ENCODE results near the gene METTL13.
"Not testable (repeated sequence)": the region's sequence is repeated elsewhere in the genome, so short reads cannot be mapped to it uniquely, and the experiment has no call there.

Gene METTL13

DNA sequence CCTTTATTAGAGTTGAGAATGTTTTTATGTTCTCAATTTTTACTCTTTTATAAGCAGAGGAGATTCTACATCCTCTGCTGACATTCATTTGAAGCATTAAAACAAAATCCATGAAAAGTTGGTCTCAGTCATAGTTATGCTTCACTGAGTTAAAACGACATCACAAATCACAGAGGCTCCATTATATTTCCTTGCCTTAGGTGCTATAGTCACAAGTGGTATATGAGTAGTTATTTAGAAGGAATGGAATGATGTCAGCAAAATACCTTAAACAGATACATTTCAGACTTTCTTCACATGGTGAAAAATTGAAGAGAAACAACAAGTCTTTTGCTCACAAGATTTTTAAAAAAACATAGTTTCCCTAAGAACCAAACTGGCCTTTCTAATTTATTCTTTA, 11.7 kb upstream of the METTL13 start:
- no peak for DNase-seq

DNA sequence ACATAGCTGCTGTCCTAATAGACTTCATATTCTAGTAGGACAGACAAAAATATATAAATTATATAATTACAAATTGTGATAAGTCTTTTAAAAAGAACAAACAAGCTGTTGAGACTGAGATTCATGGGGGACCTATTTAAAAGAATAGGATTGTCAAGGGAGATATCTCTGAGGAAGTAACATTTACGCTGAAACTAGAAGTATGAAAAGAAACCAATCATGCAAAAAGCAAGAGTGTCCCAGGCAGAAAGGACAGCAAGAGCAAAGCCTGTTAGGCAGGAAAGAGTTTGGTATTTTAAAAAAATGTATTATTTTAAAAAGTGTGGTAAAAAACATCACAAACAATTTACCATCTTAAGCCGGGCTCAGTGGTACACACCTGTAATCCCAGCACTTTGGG, 9.1 kb upstream of the METTL13 start:
- no peak for DNase-seq

DNA sequence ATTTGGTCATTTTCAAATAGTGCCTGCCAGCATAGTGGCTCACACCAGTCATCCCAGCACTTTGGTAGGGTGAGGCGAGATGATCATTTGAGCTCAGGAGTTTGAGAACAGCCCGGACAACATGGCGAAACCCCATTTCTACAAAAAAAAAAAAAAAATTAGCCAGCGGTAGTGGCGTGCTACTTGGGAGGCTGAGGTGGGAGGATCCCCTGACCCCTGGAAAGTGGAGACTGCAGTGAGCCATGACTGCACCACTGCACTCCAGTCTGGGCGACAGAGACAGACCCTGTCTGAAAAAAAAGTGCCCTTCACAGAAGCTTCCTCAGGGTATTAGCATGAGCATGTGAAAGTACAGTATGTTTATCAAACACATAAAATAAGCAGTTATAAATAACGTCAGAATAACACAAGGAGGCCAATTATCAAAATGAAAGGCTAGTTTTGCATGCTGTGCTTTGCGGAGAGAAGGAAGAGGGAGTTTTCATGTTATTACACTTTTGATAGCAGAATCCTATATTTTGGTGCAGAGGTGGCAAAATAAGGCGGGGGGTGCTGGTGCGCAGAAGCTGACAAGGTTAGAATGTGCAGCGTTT, 781 bp upstream of the METTL13 start:
- DNase-seq = no peak

DNA sequence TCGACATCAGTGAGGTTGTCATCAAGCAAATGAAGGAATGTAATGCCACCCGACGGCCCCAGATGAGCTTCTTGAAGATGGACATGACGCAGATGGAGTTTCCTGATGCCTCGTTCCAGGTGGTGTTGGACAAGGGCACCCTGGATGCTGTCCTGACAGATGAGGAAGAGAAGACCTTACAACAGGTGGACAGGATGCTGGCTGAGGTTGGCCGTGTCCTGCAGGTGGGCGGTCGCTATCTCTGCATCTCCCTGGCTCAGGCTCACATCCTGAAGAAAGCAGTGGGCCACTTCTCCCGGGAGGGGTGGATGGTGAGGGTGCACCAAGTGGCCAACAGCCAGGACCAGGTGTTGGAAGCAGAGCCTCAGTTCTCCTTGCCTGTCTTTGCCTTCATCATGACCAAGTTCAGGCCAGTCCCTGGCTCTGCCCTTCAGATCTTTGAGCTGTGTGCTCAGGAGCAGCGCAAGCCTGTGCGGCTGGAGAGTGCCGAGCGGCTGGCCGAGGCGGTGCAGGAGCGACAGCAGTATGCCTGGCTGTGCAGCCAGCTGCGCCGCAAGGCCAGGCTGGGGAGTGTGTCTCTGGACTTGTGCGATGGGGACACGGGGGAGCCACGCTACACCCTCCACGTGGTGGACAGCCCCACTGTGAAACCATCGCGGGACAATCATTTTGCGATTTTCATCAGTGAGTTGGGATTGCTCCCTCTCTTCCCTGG, 2.5 kb downstream of the METTL13 start:
- DNase-seq = no peak

DNA sequence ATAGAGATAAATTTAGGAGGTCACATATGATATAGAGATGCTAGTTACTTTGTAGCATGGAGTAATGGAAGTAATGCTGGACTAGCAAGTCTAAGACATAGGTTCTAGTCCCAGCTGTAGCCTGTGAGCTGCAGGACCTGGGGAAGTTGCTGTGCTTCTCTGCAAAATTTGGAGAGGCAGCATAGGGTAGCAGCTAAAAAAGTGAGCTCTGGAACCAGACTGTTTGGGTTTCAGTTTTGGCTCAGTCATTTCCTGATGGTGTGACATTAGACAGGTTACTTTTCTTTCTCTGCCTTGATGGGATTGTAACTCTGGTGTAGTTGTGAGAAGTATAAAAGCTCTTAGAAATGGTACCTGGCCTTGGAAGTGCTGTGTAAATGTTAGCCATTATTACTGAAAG, 3.3 kb downstream of the METTL13 start:
- no peak for DNase-seq

DNA sequence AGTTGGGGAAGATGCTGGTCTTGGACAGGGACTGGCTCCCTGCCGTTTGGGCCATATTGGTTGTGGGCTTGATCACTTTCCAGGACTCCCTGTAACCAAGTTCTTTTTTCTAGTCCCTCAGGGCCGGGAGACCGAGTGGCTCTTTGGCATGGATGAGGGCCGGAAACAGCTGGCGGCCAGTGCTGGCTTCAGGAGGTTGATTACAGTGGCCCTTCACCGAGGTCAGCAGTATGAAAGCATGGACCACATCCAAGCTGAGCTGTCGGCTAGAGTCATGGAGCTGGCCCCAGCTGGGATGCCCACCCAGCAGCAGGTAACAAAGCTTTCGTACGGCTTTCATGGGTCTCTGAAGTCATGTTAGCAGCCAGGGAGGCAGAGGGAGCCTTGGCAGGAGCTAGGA, 4.3 kb downstream of the METTL13 start:
- no peak for DNase-seq

DNA sequence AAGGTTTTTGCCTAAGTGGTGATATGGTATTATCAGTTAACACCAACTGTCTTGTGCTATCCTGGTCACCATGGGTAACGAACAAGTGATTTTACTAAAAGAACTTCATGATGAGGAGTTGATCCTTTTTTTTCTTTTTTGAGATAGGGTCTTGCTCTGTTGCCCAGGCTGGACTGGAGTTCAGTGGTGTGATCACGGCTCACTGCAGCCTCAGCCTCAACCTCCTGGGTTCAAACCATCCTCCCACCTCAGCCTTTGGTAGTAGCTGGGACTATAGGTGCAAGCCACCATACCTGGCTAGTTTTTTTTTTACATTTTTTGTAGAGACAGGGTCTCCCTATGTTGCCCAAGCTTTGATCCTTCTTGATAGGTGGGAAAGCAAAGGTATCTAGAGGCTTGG, 5.1 kb downstream of the METTL13 start:
- DNase-seq = no peak

DNA sequence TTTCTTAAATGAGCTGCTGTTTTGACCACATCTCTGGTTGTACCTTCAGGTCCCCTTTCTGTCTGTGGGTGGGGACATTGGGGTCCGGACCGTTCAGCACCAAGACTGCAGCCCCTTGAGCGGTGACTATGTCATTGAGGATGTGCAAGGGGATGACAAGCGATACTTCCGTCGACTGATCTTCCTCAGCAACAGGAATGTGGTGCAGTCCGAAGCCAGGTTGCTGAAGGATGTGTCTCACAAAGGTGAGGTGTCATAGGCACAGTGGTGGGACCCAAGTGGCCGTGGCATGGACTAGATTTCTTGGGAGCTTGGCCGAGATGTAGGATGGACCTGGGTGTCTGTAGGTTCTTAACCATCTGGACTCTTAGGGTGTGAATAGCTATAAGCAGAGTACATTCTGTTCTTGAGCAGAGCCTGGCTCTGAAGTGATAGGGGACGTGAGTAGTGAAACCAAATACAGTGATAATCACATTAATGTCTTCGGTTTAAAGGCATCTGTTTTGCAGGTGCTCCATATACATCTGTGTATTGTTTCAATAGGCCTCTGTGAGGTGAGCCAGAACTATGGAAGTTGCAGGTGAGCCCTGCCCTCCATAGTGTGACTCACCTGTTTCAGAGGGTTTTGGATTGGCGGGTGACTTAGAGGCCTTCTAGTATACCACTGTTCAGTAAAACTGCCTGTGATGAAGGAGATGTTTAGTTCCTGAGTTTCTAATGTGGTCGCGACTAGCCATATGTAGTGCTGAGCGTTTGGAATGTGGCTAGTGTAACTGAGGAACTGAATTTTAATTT, 6.4 kb downstream of the METTL13 start:
- DNase-seq = no peak

DNA sequence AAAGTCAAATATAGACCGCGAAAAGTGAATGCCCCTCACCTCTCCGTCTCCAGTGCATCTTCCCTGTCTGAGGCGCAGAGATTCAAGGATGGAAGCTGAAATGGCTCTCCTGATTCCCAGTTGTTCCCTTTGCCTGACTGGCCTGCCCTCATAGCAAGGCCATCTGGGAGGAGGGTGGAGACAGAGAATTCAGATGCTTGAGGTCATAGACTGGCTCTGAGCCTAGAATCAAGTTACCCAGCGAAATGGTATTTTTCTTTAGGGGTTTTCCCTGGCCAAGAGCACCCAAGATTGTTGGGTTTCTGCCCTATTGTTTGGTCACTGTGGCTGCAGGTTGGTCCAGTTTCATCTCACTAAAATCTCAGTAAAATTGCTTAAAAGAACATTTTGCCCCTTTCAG, 7.2 kb downstream of the METTL13 start:
- no peak for DNase-seq

DNA sequence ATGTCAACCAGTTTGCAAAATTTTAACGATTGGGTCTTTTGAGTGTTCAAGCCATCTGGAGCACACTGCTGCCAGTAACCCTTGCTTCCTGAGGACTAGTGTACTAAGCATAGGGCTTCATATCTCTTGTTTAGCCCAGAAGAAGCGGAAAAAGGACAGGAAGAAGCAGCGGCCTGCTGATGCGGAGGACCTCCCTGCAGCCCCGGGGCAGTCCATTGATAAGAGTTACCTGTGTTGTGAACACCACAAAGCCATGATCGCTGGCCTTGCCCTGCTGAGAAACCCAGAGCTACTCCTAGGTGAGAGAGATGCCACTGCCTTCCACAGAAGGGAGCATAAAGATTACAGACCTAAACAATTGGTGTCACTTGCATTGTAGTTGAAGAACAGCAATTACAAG, 8.9 kb downstream of the METTL13 start:
- no peak for DNase-seq

DNA sequence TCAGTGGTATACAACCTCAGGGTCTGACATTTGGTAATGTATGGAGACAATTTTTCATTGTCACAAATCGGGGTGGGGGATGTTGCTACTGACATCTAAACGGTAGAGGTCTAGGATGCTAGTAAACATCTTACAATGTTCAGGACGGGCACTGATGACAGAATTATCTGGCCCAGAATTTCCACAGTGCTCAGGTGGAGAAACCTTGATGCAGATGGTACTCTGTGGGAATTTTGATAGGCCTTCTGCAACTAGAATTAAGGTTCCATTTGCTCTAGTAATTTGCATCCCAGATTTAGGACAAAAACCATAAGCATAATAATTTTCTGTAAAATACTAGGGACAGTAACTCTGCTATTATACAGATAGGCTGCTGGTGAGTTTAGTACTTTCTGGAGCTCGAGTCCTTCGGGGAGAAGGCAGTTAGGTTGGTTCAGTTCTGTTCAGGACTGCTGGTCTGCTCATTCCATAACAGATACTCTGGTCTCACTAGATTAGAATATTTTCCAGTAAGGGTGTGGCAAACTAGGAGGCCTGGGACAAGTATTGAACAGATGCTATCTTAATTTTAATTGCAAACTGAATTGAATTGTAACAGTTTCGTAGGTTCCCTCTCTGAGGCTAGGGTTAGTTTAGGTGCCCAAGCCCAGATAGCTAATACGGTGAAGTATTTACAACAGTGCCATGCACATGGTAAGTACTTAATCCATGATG, 11.4 kb downstream of the METTL13 start:
- DNase-seq = no peak

DNA sequence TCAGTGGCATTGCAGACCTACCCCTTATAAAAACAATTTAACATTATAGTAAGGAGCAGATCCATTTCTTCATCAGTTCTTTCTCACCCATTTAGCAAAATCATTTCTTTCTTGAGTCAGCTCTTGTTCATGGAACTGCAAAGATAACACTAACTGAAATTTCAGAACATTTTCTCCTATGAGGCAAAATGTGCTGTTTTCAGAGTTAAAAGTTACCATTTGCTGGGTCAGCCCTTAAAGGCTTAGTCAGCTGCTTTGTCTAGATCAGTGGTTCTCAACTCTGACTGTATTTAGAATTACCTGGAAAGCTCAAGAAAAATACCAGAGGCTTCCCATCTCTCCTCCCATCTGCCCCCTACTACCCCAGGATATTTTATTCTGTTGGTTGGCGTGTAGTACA, 12.2 kb downstream of the METTL13 start:
- DNase-seq = no peak

DNA sequence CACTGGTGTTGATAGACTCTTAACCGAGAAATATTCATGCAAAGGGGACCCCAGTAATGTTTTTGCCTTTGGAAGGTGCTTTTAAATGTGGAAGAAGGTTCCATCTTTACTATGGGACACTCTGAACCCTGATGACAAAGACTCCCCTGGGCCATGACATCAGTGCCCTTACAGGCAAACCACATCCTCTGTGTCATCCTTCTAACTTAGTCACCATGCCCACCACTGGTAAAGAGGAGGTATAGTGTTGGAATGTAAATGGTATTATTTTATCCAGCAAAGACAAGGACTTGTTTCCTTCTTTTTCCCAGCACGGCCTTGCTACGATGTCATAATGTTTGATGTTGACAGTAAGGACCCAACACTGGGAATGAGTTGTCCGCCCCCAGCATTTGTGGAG, 12.6 kb downstream of the METTL13 start:
- no peak for DNase-seq

DNA sequence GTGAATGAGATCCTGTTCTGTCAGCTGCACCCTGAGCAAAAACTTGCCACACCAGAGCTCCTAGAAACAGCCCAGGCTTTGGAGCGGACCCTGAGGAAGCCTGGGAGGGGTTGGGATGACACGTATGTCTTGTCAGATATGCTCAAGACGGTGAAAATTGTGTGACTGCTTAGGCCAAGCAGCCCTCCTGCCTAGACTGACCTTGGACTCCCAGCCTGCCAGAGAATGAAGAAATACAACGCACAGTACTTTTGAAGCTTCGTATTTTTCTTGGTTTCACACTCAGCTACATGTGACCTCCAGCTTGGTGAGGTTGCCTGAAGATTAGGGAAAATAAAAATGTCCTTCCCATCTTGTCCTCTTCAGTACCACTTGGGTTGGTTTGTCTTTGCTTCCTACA, 15.1 kb downstream of the METTL13 start:
- DNase-seq = no peak

DNA sequence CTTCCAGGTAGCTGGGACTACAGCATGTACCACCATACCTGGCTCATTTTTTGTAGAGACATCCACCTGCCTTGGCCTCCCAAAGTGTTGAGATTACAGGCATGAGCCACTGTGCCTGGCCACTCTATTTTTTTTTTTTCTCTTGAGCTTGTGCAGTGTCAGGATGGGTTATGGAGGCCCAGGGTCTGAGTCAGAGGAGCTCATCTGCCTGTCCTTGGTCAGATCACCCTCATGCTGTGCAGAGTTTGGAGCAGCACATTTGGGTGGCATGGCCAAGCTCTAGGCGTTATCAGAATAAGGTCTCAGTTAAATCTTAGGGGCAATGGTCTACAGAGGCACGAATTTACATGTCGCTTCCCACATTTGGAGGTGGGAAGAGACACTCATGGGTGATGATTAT, 16.9 kb downstream of the METTL13 start:
- DNase-seq = no peak

DNA sequence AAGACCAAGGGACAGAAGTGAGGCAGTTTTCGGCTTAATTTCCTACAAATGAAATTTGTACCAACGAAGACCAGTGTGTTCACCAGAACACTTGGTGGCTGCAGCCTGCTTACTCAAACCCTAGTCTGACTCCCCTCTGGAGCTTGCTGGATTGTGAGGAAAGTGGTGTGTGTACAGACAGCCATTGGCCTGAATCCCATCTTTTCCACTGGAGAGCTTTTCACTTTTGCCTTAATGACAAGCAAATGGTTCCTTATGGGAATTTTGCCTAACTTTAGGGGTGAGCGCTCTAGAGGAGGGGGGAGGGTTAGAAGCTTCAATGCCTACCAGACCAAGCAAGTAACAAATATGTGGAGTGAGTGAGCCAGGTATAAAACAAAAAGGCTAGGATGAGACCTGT, 17.3 kb downstream of the METTL13 start:
- no peak for DNase-seq

DNA sequence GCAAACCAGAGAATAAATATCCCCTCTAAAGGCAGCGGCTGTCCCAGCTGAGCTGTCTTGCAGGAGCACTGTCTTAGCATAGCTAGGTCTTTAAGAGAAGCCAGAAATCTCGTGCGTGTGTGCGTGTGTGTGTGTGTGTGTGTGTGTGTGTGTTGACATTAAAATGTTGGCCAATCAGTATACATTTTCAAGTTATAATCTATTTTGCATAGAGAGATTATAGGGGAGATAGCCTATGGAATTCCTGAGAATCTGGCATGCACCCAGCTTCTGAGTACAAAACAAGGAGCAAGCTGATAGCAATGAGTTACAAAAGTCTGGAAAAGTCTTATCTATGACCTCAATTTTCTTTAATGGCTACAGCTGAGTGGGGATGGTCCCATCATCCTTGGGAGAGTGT, 17.7 kb downstream of the METTL13 start:
- no peak for DNase-seq

DNA sequence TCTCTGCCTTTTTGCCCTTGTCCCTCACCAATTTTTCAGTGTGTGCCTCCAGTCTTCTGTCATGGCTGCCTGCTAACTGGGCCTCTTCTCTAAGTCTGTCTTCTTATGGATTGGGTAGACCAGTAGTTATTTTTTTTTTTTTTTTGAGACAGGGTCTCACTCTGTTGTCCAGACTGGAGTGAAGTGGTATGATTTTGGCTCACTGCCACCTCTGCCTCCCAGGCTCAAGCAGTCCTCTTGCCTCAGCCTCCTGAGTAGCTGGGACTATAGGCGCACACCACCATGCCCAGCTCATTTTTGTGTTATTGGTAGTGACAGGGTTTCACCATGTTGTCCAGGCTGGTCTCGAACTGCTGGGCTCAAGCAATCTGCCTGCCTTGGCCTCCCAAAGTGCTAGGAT, 18.2 kb downstream of the METTL13 start:
- not testable (repeated sequence) for DNase-seq

DNA sequence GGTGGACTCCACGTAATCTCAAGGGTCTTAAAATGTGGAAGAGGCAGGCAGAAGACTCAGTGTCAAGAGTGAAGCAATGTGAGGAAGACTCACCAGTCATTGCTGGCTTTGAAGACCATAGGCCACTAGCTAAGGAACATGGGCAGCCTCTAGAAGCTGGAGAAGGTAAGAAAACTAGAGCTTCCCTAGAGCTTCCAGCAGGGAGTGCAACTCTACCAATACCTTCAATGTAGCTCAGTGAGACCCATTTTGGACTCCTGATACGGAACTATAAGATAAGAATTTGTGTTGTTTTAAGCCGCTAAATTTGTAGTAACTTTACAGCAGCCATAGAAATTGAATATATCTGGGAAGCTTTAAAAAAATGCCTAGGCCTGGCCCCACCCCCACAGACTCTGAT, 18.9 kb downstream of the METTL13 start:
- DNase-seq = peak; percentile 18

DNA sequence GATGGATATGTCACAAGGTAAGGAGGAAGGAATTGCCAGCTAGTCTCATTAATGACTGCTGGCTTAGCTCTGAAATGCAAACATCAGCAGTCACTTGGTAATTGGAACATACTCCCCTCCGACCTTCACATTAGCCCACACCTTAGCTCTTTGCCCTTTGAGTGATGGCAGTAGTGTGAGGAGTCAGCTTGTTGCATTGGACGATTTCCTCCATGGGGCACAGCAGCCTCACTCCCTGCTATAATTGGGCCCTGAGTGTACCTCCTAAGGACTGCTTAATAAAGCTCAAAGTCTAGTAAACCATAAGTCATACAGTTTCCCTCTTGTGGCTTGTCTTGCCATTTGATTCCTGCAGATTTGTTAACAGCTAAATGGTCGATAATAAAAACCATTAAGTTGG, 19.4 kb downstream of the METTL13 start:
- no peak for DNase-seq

DNA sequence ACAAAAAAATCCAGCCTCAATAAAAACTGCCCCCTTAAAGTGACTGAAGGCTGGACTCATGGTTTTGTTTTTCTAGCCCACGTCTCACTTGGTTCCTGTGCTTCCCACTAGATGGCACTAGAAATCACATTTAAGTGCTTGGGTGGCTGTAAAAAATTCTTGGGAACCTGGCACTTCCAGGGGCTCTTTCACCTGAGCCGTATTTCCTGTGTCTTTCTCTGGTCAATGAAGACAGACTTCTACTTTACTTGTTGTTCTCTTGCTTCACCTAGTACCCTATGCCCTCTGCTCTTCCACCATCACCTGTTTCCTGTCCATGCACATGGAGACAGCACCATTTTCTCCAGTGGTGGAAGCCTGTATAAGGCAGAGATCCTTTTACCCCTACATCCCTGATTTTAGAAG, 20.0 kb downstream of the METTL13 start:
- DNase-seq = peak; percentile 73

DNA sequence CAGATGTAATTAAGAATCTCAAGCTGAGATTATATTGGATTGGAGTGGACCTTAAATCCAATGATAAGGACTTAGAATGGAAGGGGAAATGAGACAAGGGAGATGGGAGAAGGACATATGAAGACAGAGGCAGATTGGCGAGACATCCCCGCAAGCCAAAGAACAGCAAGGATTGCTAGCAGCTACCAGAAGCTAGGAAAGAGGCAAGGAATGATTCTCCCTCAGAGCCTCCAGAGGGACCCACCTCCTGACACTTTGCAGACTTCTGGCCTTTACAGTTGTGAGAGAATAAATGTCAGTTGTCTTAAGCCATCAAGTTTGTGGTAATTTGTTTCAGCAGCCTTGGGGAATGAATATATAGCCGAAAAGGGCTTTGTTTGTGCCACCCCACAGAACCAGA, 20.7 kb downstream of the METTL13 start:
- no peak for DNase-seq

DNA sequence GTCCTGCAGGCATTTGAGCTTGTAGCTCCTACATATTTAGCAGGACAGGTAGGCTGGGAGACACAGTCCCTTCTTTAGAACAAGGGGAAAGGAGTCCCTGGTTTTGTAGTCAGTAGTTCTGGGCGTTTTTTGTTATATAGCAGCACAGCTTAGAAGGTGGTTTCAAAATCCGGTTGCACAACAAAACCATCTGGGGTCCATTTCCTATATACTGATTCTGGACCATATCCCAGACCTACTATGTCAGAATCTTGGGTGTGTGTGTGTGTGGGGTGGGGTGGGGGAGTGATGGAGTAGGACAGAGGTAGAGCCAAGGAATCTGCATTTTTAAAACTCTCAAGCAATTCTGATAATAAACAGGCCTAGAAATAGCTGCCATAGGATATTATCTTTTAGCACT, 21.6 kb downstream of the METTL13 start:
- no peak for DNase-seq

All from NCI-H69 (cell line).